CD4-positive, alpha-beta T cell (primary cell): Measurements from ENCODE around the gene VPS13D. TPM values are rescaled to one million over a fixed set of nuclear protein-coding genes. Genes with fewer than 3 reads are reported as not detected.
A peak's percentile ranks its signal among the peaks of the same experiment; 100 is the strongest.

ENCODE experiments used
- ATAC-seq: fragments of 200-7000 bp; cut with Tn5 transposase; one replicate; pipeline ENCODE4 v1.10.0; 2022; ENCODE audit warnings: mild to moderate bottlenecking; ENCODE audit not compliant: poor library complexity
- CTCF ChIA-PET: fragments of 350-600 bp; sonication (Branson Sonifier 250); formaldehyde crosslinking; loops from one replicate; lab custom pipeline; 2021; ENCODE audit warnings: antibody characterized with exemption, inconsistent platforms; lab: Charles Lee
- POLR2A ChIA-PET: fragments of 350-600 bp; sonication (Branson Sonifier 250); formaldehyde crosslinking; loops from one replicate; lab custom pipeline; 2021; ENCODE audit warnings: antibody characterized with exemption, inconsistent platforms; lab: Charles Lee
- DNase-seq, 14 experiments: peaks; one replicate each; pipeline ENCODE4 v3.0.0-alpha.2; 2013 to 2020; ENCODE audit warnings: mixed read lengths in 2 of 14
- H3K27ac ChIP-seq, 2 donors: one replicate each; pipeline versions ENCODE4 v1.5.1 to v1.7.0; 2013; ENCODE audit warnings: low read length in 2 of 2, low read depth in 1 of 2, mild to moderate bottlenecking in 1 of 2
- H3K27me3 ChIP-seq, 2 experiments: 1 replicate in 1 of 2; 2 replicates in 1 of 2; pipeline versions ENCODE4 v1.6.1 to v1.7.0; 2013; ENCODE audit warnings: low read length in 2 of 2, control low read depth in 1 of 2, mild to moderate bottlenecking in 1 of 2, moderate library complexity in 1 of 2; ENCODE audit not compliant: insufficient read depth in 2 of 2, control insufficient read depth in 1 of 2
- H3K36me3 ChIP-seq: one replicate; pipeline ENCODE4 v1.6.1; 2013; ENCODE audit warnings: low read length, control low read depth; ENCODE audit not compliant: insufficient read depth
- H3K4me1 ChIP-seq: one replicate; pipeline ENCODE4 v1.6.1; 2013; ENCODE audit warnings: low read length, control low read depth; ENCODE audit not compliant: insufficient read depth
- H3K4me3 ChIP-seq: one replicate; pipeline ENCODE4 v1.5.1; 2013; ENCODE audit warnings: mild to moderate bottlenecking, low read length, moderate library complexity
- H3K9me3 ChIP-seq, 2 experiments: 1 replicate in 1 of 2; 2 replicates in 1 of 2; pipeline versions ENCODE4 v1.6.1 to v1.7.0; 2013; ENCODE audit warnings: low read length in 2 of 2, mild to moderate bottlenecking in 2 of 2, control low read depth in 1 of 2, moderate library complexity in 1 of 2; ENCODE audit not compliant: control insufficient read depth in 1 of 2, insufficient read depth in 1 of 2
- H3K27ac Mint-ChIP-seq: one replicate; pipeline ENCODE4 v1.8.0; 2020; ENCODE audit warnings: mixed read lengths
- H3K27me3 Mint-ChIP-seq: one replicate; pipeline ENCODE4 v1.8.0; 2021; ENCODE audit warnings: mixed read lengths
- H3K36me3 Mint-ChIP-seq: one replicate; pipeline ENCODE4 v1.8.0; 2021; ENCODE audit warnings: low read depth, mixed read lengths
- H3K4me1 Mint-ChIP-seq: one replicate; pipeline ENCODE4 v1.8.0; 2021; ENCODE audit warnings: low read depth, mixed read lengths
- H3K4me3 Mint-ChIP-seq: one replicate; pipeline ENCODE4 v1.8.0; 2020; ENCODE audit warnings: mild to moderate bottlenecking, mixed read lengths
- H3K9me3 Mint-ChIP-seq: one replicate; pipeline ENCODE4 v1.8.0; 2020; ENCODE audit warnings: mixed read lengths
- intact Hi-C, 2 experiments: fragments of 100-400 bp; cut with DNase I in 1 of 2; cut with micrococcal nuclease in 1 of 2; formaldehyde crosslinking; loops; one replicate each; pipeline versions ENCODE4 v1.15.1 to v1.9.0; 2023 to 2025; cut with DNase I, micrococcal nuclease
- total RNA-seq, 174 experiments: library from RNA in 2 of 174; stranded (reverse) in 2 of 174; gene quantifications; one replicate each; pipeline ENCODE4 v1.2.3 and lab custom pipeline; 2021 to 2026
- TF ChIP-seq, protein P1 (sequence below): fragments of 200-600 bp; IDR thresholded peaks from one replicate; pipeline ENCODE4 v1.8.0; 2022; ENCODE audit warnings: antibody characterized with exemption, mild to moderate bottlenecking

VPS13D gene
- total RNA-seq, 2 experiments from 2014 or later: 63.0 to 67.3 TPM

GRCh38 chr1:12511128-12511484 is 281.3 kb downstream of the VPS13D start:
- Histone ChIP-seq H3K27me3 (no peaks in the 10 kb centered on the region), H3K4me3 (peak overlapping the region; percentile 46), H3K36me3 (peaks cover 21% of the 10 kb centered on the region), H3K9me3 (no peaks in the 10 kb centered on the region), H3K27ac (peak overlapping the region; percentile 53 to 89), H3K4me1 (peaks cover 44% of the 10 kb centered on the region)
- Mint-ChIP-seq H3K36me3 (peaks cover 60% of the 10 kb centered on the region), H3K27ac (peak overlapping the region; percentile 96), H3K9me3 (peaks cover 3% of the 10 kb centered on the region), H3K4me1 (peaks cover 64% of the 10 kb centered on the region), H3K4me3 (peak overlapping the region; percentile 85), H3K27me3 (no peaks in the 10 kb centered on the region)
- intact Hi-C loops: loop anchor here (2.0 to 5.0 kb wide), 3 partner anchors 38 to 106 kb away; partner anchors contain the start of gene DHRS3 (in 1 of the 2)
- ATAC-seq (no peak), DNase-seq (no peak)
- ChIA-PET CTCF (interaction anchor here (1.2 to 2.9 kb wide), 4 partner anchors 77 to 107 kb away, joined by 3 to 26 read pairs (median 4); partner anchors contain the start of gene DHRS3), POLR2A (interaction anchor here (1.0 to 4.0 kb wide), 19 partner anchors 8 to 166 kb away, joined by 3 to 68 read pairs (median 6); partner anchors contain the start of gene DHRS3)
- TF ChIP-seq, protein P1, sequence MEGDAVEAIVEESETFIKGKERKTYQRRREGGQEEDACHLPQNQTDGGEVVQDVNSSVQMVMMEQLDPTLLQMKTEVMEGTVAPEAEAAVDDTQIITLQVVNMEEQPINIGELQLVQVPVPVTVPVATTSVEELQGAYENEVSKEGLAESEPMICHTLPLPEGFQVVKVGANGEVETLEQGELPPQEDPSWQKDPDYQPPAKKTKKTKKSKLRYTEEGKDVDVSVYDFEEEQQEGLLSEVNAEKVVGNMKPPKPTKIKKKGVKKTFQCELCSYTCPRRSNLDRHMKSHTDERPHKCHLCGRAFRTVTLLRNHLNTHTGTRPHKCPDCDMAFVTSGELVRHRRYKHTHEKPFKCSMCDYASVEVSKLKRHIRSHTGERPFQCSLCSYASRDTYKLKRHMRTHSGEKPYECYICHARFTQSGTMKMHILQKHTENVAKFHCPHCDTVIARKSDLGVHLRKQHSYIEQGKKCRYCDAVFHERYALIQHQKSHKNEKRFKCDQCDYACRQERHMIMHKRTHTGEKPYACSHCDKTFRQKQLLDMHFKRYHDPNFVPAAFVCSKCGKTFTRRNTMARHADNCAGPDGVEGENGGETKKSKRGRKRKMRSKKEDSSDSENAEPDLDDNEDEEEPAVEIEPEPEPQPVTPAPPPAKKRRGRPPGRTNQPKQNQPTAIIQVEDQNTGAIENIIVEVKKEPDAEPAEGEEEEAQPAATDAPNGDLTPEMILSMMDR: no peak

GRCh38 chr1:12511516-12512468 is 282.0 kb downstream of the VPS13D start:
- POLR2A ChIA-PET: interaction anchor here (1.0 to 4.0 kb wide), 10 partner anchors 34 to 166 kb away, joined by 3 to 68 read pairs (median 18); partner anchors contain the start of gene DHRS3
- Mint-ChIP-seq H3K4me1 (peaks cover 61% of the 10 kb centered on the region), H3K4me3 (peak overlapping the region; percentile 76)

GRCh38 chr1:12513181-12513580 is 283.4 kb downstream of the VPS13D start:
- CTCF ChIA-PET: no interaction called here
- no peak overlapping the region for H3K27ac ChIP-seq
- H3K27ac Mint-ChIP-seq: peak overlapping the region; percentile 96
- H3K4me3 Mint-ChIP-seq: no peak overlapping the region
- peaks cover 3% of the 10 kb centered on the region for H3K36me3 ChIP-seq
- POLR2A ChIA-PET: interaction anchor here (1.2 kb wide), 1 partner anchor 40 kb away, joined by 3 read pairs; no protein-coding TSS in a partner anchor
- no peak for ATAC-seq
- no peak overlapping the region for H3K4me3 ChIP-seq
- H3K4me1 ChIP-seq: peaks cover 44% of the 10 kb centered on the region
- no peaks in the 10 kb centered on the region for H3K27me3 Mint-ChIP-seq
- peaks cover 46% of the 10 kb centered on the region for H3K36me3 Mint-ChIP-seq
- no peak for DNase-seq
- peaks cover 3% of the 10 kb centered on the region for H3K9me3 Mint-ChIP-seq
- TF ChIP-seq, protein P1: no peak
- H3K27me3 ChIP-seq: no peaks in the 10 kb centered on the region
- no peaks in the 10 kb centered on the region for H3K9me3 ChIP-seq
- peaks cover 67% of the 10 kb centered on the region for H3K4me1 Mint-ChIP-seq
- intact Hi-C loops: loop anchor here (5.0 kb wide), 2 partner anchors 66 to 104 kb away; partner anchors contain the start of gene DHRS3 (in 1 of the 2)

More at GRCh38 chr1:12511516-12512468, 282.0 kb downstream of the VPS13D start:
- intact Hi-C loops: loop anchor here (2.0 to 5.0 kb wide), 3 partner anchors 39 to 106 kb away; partner anchors contain the start of gene DHRS3 (in 1 of the 2)
- peaks cover 15% of the 10 kb centered on the region for H3K36me3 ChIP-seq
- CTCF ChIA-PET: interaction anchor here (1.2 to 2.9 kb wide), 3 partner anchors 78 to 107 kb away, joined by 3 to 26 read pairs (median 4); partner anchors contain the start of gene DHRS3
- ATAC-seq: no peak
- TF ChIP-seq, protein P1: no peak
- H3K4me1 ChIP-seq: peaks cover 44% of the 10 kb centered on the region
- no peaks in the 10 kb centered on the region for H3K27me3 Mint-ChIP-seq
- DNase-seq: no peak
- H3K4me3 ChIP-seq: peak overlapping the region; percentile 46
- H3K27me3 ChIP-seq: no peaks in the 10 kb centered on the region
- peaks cover 3% of the 10 kb centered on the region for H3K9me3 Mint-ChIP-seq
- peaks cover 54% of the 10 kb centered on the region for H3K36me3 Mint-ChIP-seq
- H3K27ac ChIP-seq: peak overlapping the region; percentile 53 to 89
- H3K9me3 ChIP-seq: no peaks in the 10 kb centered on the region
- peak overlapping the region; percentile 96 for H3K27ac Mint-ChIP-seq
